HG02970 (cell line): ENCODE results near the gene NINJ1.
"Not testable (repeated sequence)": the region's sequence is repeated elsewhere in the genome, so short reads cannot be mapped to it uniquely, and the experiment has no call there.

ENCODE experiments used
- ATAC-seq: cut with Tn5 transposase; IDR thresholded peaks from one replicate; pipeline ENCODE4 v1.9.1; 2021; ENCODE audit warnings: mild to moderate bottlenecking, moderate library complexity, moderate number of reproducible peaks; ENCODE audit not compliant: unreplicated experiment, low FRiP score

Gene NINJ1

GRCh38 chr9:93161786-93162562, 27.9 kb upstream of the NINJ1 start:
- ATAC-seq = no peak

GRCh38 chr9:93159601-93160471, 25.8 kb upstream of the NINJ1 start:
- ATAC-seq = no peak

- no peak for ATAC-seq
Observed at GRCh38 chr9:93156475-93157008, 22.5 kb upstream of the NINJ1 start.

- ATAC-seq = no peak
Observed at GRCh38 chr9:93155716-93156474, 21.8 kb upstream of the NINJ1 start.

- ATAC-seq = no peak
Observed at GRCh38 chr9:93154293-93154903, 20.3 kb upstream of the NINJ1 start.

GRCh38 chr9:93151097-93151784, 17.2 kb upstream of the NINJ1 start:
- ATAC-seq = no peak

GRCh38 chr9:93149361-93149760, 15.3 kb upstream of the NINJ1 start:
- no peak for ATAC-seq

GRCh38 chr9:93148721-93149120, 14.7 kb upstream of the NINJ1 start:
- ATAC-seq = no peak

- ATAC-seq = no peak
Observed at GRCh38 chr9:93147632-93148031, 13.6 kb upstream of the NINJ1 start.

- not testable (repeated sequence) for ATAC-seq
Observed at GRCh38 chr9:93146696-93147095, 12.6 kb upstream of the NINJ1 start.

GRCh38 chr9:93143830-93144530, 9.9 kb upstream of the NINJ1 start:
- no peak for ATAC-seq

GRCh38 chr9:93141771-93142483, 7.9 kb upstream of the NINJ1 start:
- ATAC-seq = no peak

GRCh38 chr9:93139365-93140182, 5.5 kb upstream of the NINJ1 start:
- ATAC-seq = no peak

- ATAC-seq = no peak
Observed at GRCh38 chr9:93138171-93138764, 4.2 kb upstream of the NINJ1 start.

- ATAC-seq = no peak
Observed at GRCh38 chr9:93137362-93137761, 3.3 kb upstream of the NINJ1 start.

- no peak for ATAC-seq
Observed at GRCh38 chr9:93136011-93136440, 2.0 kb upstream of the NINJ1 start.
